ENCODE measurements around the gene ZNF782.

- TF ChIP-seq CTCF (conservative IDR thresholded peaks at IDR 0.05; ENCODE audit: low read depth, low read length) (no peak), EZH2 (IDR thresholded peaks at IDR 0.05; ENCODE audit: borderline replicate concordance, low read depth, low read length, poor library complexity, severe bottlenecking) (no peak)
These were observed 23.0 kb upstream of the ZNF782 start for GRCh38 chr9:96877269-96877668.

Measured in A673 (cell line).